Vagina (tissue), 2 donors: ENCODE data around the gene DLEU7.

Source experiments
- CTCF ChIP-seq, 3 experiments: fragments of 450-650 bp in 2 of 3; fragments of 200-600 bp in 1 of 3; sonication (generic) in 1 of 3; IDR thresholded peaks; one replicate each; pipeline ENCODE4 v1.5.1; 2017 to 2019; ENCODE audit warnings: antibody characterized with exemption in 3 of 3, mild to moderate bottlenecking in 2 of 3, moderate library complexity in 2 of 3
- POLR2A ChIP-seq, 2 donors: fragments of 450-650 bp; IDR thresholded peaks; one replicate each; pipeline ENCODE4 v1.6.1; 2017; ENCODE audit warnings: antibody characterized with exemption in 2 of 2, mild to moderate bottlenecking in 2 of 2, moderate library complexity in 2 of 2

GRCh38 chr13:50845211-50845610, 1.7 kb upstream of the DLEU7 start:
- TF ChIP-seq CTCF (IDR thresholded peaks at IDR 0.05) (no peak), POLR2A (IDR thresholded peaks at IDR 0.05) (no peak)
